HuH-7.5 (cell line): ENCODE results near the gene MAST2.
"Not testable (repeated sequence)": the region's sequence is repeated elsewhere in the genome, so short reads cannot be mapped to it uniquely, and the experiment has no call there.

Experiments
- DNase-seq: peaks from one replicate; pipeline ENCODE4 v3.0.0; 2011; ENCODE audit warnings: low spot score

Gene MAST2

DNA sequence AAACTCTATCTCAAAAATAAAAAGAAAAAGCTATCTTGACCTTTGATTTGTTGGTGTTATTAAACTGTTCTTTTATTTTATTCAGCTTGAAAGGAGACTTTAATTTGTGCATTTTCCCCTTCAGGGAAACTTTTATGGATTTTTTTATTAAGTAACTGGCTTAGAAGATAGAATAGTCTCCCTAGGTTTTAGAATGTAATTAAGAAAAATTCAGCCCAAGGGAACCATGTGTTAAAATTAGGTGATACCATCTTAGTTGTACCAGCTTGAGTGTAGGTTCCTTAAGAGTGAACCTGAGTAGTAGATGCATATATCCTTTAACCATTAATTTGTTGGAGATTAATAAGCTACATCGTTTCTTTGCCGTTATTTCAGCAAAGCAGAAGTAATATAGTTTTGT is 11.4 kb downstream of the MAST2 start:
- no peak for DNase-seq

DNA sequence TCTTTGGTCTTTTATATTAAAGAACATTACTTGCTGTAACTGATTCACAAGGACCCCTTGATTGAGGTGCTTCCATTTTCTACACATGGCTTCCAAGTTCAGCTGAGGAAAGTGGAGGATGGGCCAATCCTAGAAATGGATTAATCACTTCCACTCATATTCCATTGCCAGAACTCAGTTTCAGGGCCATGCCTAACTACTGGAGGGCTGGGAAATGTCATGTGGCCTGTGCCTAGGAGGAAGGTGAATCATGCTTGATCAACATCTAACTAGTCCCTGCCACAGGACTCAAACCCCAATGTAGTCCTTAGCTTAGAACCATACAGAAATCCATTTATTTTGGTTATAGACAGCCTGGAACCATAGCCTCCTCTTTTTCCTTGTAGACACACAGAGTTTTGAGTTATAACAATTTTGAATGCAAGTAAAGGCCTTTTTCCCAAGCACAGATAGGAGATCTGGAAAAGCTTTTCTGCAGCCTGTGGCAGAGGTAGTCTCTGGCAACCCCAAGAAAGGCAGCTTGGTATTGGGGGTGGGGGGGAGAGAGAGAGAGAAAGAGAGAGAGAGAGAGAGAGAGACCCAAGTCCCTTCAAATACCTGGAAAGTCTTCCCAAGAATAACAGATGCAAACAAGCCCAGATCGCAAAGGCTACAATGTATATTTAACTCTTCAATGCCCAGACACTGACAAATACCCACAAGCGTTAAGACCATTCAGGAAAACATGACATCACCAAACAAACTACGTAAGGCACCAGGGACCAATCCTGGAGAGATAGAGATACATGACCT is 12.5 kb downstream of the MAST2 start:
- DNase-seq = no peak

GRCh38 chr1:45820173-45820572 is 16.8 kb downstream of the MAST2 start:
- DNase-seq = no peak

- DNase-seq = no peak
Measured at GRCh38 chr1:45820788-45821187, 17.4 kb downstream of the MAST2 start.

- no peak for DNase-seq
Measured at GRCh38 chr1:45822644-45823043, 19.2 kb downstream of the MAST2 start.

DNA sequence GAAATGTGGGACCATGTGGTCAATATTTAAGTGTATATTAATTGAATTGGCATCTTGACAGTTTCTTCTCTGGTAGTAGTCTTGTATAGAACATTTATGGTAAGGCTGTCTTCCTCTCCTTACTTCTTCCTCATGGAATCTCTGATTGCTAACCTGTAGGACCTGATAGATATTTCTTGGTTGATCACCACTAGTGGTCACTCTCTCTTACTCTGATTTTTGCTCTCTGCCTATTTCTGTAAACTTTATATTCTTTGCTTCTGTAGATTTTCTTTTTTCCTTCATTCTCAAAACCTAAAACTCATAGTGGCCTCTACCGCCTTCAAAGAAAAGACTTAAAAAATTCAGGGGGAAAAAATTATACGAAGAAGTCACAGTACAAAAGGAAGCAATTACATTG is 21.2 kb downstream of the MAST2 start:
- DNase-seq = no peak

GRCh38 chr1:45827256-45827655 is 23.8 kb downstream of the MAST2 start:
- no peak for DNase-seq

GRCh38 chr1:45828841-45829240 is 25.4 kb downstream of the MAST2 start:
- DNase-seq = no peak

DNA sequence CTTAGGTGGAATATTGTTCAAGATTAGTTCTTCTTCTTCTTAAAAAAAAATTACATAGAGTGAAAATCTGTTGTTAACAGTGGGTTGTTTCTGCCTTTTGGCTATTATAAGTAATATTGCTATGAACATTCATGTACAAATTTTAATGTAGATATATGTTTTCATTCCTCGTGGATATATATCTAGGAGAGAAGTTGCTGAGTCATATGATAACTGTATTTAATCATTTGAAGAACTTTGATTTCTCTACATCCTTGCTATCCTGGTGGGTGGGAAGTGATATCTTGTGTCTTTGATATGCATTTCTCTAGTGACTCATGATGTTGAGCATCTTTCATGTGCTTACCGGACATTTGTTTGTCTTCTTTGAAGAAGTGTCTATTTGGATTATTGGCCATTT is 29.9 kb downstream of the MAST2 start:
- DNase-seq = no peak

- DNase-seq = no peak
Measured at GRCh38 chr1:45834689-45835088, 31.3 kb downstream of the MAST2 start.

DNA sequence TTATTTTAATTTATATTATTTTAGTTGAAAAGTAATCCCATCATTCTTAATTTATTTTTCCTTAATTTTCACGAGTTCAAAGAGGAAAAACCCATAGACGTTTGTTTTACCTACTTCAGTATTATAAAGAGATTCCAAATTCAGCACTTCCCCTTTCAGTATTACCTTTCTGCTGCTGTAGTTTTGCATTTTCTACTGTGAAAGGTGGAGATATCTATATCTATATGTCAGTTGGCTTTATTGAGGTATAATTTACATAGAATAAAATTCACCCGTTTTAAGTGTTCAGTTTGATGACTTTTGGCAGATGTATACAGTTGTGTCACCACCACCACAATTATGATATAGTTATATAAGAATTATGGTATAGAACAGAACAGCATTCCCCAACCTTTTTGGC is 33.0 kb downstream of the MAST2 start:
- no peak for DNase-seq

GRCh38 chr1:45836861-45837260 is 33.4 kb downstream of the MAST2 start:
- not testable (repeated sequence) for DNase-seq

- DNase-seq = not testable (repeated sequence)
Measured at GRCh38 chr1:45838322-45838721, 34.9 kb downstream of the MAST2 start.

GRCh38 chr1:45840704-45841103 is 37.3 kb downstream of the MAST2 start:
- no peak for DNase-seq

DNA sequence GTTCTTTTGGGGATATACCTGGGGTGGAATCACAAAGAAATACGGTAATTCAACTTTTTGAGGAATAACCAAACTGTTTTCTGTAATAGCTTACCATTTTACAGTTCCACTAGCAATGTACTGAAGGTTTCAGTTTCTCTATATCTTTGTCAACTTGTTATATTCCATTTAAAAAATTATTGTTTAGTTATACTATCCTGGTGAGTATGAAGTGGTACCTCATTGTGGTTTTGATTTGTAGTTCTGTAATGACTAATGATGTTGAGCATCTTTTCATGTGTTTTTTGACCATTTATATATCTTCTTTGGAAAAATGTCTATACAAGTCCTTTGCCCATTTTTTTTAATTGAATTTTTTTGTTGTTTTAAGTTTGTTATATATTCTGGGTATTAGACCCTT is 39.4 kb downstream of the MAST2 start:
- DNase-seq = no peak

- DNase-seq = no peak
Measured at GRCh38 chr1:45843474-45843905, 40.1 kb downstream of the MAST2 start.

GRCh38 chr1:45844000-45844399 is 40.6 kb downstream of the MAST2 start:
- not testable (repeated sequence) for DNase-seq

GRCh38 chr1:45846931-45847330 is 43.5 kb downstream of the MAST2 start:
- DNase-seq = no peak

DNA sequence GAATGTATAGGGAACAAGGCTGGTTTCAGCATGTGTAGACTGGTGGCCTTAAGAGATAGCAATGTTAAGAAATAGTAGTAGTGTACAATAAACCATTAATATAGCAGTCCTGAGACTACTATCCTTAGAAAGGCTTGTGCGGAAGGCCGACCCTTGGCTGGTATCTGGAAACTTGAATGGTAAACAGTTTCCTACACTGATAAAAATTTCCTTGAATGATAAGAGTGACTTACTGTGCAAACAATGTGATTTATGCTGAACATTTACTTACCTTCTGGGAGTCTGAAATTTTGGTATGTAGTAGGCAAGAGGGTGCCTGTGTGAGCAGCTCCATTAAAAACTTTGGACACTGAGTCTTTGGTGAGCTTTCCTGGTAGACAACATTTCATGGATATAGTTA is 44.7 kb downstream of the MAST2 start:
- DNase-seq = no peak

- no peak for DNase-seq
Measured at GRCh38 chr1:45848714-45849113, 45.3 kb downstream of the MAST2 start.

GRCh38 chr1:45850017-45850416 is 46.6 kb downstream of the MAST2 start:
- no peak for DNase-seq

DNA sequence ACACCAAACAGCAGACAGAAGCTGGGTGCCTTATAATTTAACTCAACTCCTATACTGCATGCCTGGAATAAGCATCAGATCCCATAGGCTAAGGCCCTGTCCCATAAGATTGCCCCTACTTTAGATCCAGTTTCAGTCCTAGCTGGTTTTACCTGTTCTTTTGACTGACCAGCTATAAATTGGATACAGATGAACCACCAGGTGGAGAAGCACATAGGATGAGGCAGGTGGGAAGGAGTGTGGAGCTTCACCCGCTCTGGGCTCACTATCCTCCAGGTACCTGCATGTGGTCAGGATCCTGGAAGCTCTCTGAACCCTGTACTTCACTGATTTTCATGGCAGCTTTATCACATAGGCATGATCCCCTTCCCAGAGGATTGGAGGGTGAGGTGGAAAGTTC is 51.3 kb downstream of the MAST2 start:
- DNase-seq = no peak

- no peak for DNase-seq
Measured at GRCh38 chr1:45857101-45857700, 53.8 kb downstream of the MAST2 start.
